ENCODE results near the gene ABCG1.

GRCh38 chr21:42172596-42173483 lies 46.1 kb upstream of the ABCG1 start:
- TF ChIP-seq ESRRG (CRISPR knock-in tag; IDR thresholded peaks at IDR 0.05): no peak
- TF ChIP-seq, protein P1, sequence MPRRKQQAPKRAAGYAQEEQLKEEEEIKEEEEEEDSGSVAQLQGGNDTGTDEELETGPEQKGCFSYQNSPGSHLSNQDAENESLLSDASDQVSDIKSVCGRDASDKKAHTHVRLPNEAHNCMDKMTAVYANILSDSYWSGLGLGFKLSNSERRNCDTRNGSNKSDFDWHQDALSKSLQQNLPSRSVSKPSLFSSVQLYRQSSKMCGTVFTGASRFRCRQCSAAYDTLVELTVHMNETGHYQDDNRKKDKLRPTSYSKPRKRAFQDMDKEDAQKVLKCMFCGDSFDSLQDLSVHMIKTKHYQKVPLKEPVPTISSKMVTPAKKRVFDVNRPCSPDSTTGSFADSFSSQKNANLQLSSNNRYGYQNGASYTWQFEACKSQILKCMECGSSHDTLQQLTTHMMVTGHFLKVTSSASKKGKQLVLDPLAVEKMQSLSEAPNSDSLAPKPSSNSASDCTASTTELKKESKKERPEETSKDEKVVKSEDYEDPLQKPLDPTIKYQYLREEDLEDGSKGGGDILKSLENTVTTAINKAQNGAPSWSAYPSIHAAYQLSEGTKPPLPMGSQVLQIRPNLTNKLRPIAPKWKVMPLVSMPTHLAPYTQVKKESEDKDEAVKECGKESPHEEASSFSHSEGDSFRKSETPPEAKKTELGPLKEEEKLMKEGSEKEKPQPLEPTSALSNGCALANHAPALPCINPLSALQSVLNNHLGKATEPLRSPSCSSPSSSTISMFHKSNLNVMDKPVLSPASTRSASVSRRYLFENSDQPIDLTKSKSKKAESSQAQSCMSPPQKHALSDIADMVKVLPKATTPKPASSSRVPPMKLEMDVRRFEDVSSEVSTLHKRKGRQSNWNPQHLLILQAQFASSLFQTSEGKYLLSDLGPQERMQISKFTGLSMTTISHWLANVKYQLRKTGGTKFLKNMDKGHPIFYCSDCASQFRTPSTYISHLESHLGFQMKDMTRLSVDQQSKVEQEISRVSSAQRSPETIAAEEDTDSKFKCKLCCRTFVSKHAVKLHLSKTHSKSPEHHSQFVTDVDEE (CRISPR knock-in tag; IDR thresholded peaks at IDR 0.05): no peak
- TF ChIP-seq, protein P2, sequence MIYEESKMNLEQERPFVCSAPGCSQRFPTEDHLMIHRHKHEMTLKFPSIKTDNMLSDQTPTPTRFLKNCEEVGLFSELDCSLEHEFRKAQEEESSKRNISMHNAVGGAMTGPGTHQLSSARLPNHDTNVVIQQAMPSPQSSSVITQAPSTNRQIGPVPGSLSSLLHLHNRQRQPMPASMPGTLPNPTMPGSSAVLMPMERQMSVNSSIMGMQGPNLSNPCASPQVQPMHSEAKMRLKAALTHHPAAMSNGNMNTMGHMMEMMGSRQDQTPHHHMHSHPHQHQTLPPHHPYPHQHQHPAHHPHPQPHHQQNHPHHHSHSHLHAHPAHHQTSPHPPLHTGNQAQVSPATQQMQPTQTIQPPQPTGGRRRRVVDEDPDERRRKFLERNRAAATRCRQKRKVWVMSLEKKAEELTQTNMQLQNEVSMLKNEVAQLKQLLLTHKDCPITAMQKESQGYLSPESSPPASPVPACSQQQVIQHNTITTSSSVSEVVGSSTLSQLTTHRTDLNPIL (CRISPR knock-in tag; IDR thresholded peaks at IDR 0.05; ENCODE audit: low read depth): no peak
- TF ChIP-seq ZFP30 (CRISPR knock-in tag; IDR thresholded peaks at IDR 0.05): no peak
- TF ChIP-seq ZFP3 (CRISPR knock-in tag; IDR thresholded peaks at IDR 0.05): no peak
- TF ChIP-seq, protein P3, sequence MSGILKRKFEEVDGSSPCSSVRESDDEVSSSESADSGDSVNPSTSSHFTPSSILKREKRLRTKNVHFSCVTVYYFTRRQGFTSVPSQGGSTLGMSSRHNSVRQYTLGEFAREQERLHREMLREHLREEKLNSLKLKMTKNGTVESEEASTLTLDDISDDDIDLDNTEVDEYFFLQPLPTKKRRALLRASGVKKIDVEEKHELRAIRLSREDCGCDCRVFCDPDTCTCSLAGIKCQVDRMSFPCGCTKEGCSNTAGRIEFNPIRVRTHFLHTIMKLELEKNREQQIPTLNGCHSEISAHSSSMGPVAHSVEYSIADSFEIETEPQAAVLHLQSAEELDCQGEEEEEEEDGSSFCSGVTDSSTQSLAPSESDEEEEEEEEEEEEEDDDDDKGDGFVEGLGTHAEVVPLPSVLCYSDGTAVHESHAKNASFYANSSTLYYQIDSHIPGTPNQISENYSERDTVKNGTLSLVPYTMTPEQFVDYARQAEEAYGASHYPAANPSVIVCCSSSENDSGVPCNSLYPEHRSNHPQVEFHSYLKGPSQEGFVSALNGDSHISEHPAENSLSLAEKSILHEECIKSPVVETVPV (CRISPR knock-in tag; IDR thresholded peaks at IDR 0.05): no peak
- no peak for TF ChIP-seq ZNF565 (CRISPR knock-in tag; conservative IDR thresholded peaks at IDR 0.05; ENCODE audit: low read depth)
- TF ChIP-seq PATZ1 (CRISPR knock-in tag; IDR thresholded peaks at IDR 0.05; ENCODE audit: borderline replicate concordance): no peak
- TF ChIP-seq ARNTL (CRISPR knock-in tag; IDR thresholded peaks at IDR 0.05; ENCODE audit: borderline replicate concordance, low read depth): no peak
- TF ChIP-seq, protein P4, sequence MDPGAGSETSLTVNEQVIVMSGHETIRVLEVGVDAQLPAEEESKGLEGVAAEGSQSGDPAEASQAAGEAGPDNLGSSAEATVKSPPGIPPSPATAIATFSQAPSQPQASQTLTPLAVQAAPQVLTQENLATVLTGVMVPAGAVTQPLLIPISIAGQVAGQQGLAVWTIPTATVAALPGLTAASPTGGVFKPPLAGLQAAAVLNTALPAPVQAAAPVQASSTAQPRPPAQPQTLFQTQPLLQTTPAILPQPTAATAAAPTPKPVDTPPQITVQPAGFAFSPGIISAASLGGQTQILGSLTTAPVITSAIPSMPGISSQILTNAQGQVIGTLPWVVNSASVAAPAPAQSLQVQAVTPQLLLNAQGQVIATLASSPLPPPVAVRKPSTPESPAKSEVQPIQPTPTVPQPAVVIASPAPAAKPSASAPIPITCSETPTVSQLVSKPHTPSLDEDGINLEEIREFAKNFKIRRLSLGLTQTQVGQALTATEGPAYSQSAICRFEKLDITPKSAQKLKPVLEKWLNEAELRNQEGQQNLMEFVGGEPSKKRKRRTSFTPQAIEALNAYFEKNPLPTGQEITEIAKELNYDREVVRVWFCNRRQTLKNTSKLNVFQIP (CRISPR knock-in tag; IDR thresholded peaks at IDR 0.05; ENCODE audit: borderline replicate concordance, low read depth): no peak
- TF ChIP-seq RARB (CRISPR knock-in tag; IDR thresholded peaks at IDR 0.05): no peak

Measured in SK-N-SH treated with all-trans-retinoic acid at 6 μM for 48 hours (cell line).